Measurements from ENCODE around the gene ZNF277.

DNA sequence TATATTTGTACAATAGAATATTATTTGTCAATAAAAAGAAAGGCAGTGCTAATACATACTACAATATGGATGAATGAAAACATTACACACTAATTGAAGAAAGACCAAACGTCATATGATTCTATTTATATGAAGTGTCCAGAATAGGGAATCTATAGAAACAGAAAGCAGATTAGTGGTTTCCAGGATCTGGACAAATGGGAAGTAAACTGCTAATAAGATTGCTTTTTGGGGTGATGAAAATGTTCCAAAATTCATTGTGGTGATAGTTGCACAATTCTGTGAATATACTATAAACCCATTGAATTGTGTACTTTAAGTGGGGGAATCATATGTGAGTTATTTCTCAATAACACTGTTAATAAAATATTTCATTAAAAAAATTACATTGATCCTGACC, 165.6 kb downstream of the ZNF277 start:
- no peak for TF ChIP-seq POLR2A (IDR thresholded peaks at IDR 0.05; ENCODE audit: extremely low read depth, insufficient read length)
- TF ChIP-seq, protein P1, sequence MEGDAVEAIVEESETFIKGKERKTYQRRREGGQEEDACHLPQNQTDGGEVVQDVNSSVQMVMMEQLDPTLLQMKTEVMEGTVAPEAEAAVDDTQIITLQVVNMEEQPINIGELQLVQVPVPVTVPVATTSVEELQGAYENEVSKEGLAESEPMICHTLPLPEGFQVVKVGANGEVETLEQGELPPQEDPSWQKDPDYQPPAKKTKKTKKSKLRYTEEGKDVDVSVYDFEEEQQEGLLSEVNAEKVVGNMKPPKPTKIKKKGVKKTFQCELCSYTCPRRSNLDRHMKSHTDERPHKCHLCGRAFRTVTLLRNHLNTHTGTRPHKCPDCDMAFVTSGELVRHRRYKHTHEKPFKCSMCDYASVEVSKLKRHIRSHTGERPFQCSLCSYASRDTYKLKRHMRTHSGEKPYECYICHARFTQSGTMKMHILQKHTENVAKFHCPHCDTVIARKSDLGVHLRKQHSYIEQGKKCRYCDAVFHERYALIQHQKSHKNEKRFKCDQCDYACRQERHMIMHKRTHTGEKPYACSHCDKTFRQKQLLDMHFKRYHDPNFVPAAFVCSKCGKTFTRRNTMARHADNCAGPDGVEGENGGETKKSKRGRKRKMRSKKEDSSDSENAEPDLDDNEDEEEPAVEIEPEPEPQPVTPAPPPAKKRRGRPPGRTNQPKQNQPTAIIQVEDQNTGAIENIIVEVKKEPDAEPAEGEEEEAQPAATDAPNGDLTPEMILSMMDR (IDR thresholded peaks at IDR 0.05; ENCODE audit: low read depth, low read length), result no peak
- no peak for TF ChIP-seq MYC (IDR thresholded peaks at IDR 0.05; ENCODE audit: low read depth, low read length)
